Neural cell (in vitro differentiated cells): ENCODE data around the gene TMEM119. TPM values are rescaled to one million over a fixed set of nuclear protein-coding genes. Genes with fewer than 3 reads are reported as not detected.

Source experiments
- H2AFZ ChIP-seq: fragments of 200-600, 300-800 bp; sonication (generic), shearing (Covaris generic); 2 replicates; pipeline ENCODE4 v1.6.0; 2014; ENCODE audit warnings: low read depth, mild to moderate bottlenecking, antibody characterized with exemption, low read length, moderate library complexity
- H3F3A ChIP-seq: fragments of 200-600 bp; shearing (Covaris generic); 2 replicates; pipeline ENCODE4 v1.6.1; 2016; ENCODE audit warnings: mild to moderate bottlenecking, moderate library complexity, mixed read lengths, antibody characterized with exemption, low read length; ENCODE audit not compliant: insufficient read depth, poor library complexity, severe bottlenecking
- H3K27ac ChIP-seq: fragments of 200-600, 300-800 bp; sonication (generic), shearing (Covaris generic); 2 replicates; pipeline ENCODE4 v1.5.1; 2014; ENCODE audit warnings: mild to moderate bottlenecking, low read length, moderate library complexity
- H3K27me3 ChIP-seq: fragments of 300-800, 200-600 bp; sonication (generic), shearing (Covaris generic); 2 replicates; pipeline ENCODE4 v1.6.0; 2014; ENCODE audit warnings: mild to moderate bottlenecking, low read depth, low read length, moderate library complexity; ENCODE audit not compliant: insufficient read depth
- H3K36me3 ChIP-seq: fragments of 300-800, 200-600 bp; sonication (generic), shearing (Covaris generic); 2 replicates; pipeline ENCODE4 v1.5.1; 2014; ENCODE audit warnings: mild to moderate bottlenecking, antibody characterized with exemption, low read length, moderate library complexity; ENCODE audit not compliant: insufficient read depth
- H3K4me2 ChIP-seq: fragments of 300-800, 200-600 bp; sonication (generic), shearing (Covaris generic); 2 replicates; pipeline ENCODE4 v1.6.0; 2014; ENCODE audit warnings: mild to moderate bottlenecking, low read length
- H3K4me3 ChIP-seq: fragments of 300-800, 200-600 bp; sonication (generic), shearing (Covaris generic); 2 replicates; pipeline ENCODE4 v1.5.1; 2014; ENCODE audit warnings: mild to moderate bottlenecking, low read length, moderate library complexity
- H3K79me2 ChIP-seq: fragments of 200-600 bp; shearing (Covaris generic); replicated peaks from 2 replicates; pipeline ENCODE4 v1.6.0; 2014; ENCODE audit warnings: mild to moderate bottlenecking, low read length, moderate library complexity; ENCODE audit not compliant: insufficient read depth
- H3K9ac ChIP-seq: fragments of 300-800, 200-600 bp; sonication (generic), shearing (Covaris generic); 2 replicates; pipeline ENCODE4 v1.6.1; 2016; ENCODE audit warnings: mild to moderate bottlenecking, low read length, mixed read lengths
- H3K9me2 ChIP-seq: fragments of 200-600 bp; shearing (Covaris generic); 2 replicates; pipeline ENCODE4 v1.6.1; 2016; ENCODE audit warnings: mild to moderate bottlenecking, low read length, mixed read lengths; ENCODE audit not compliant: insufficient read depth
- H3K9me3 ChIP-seq: fragments of 200-600, 300-800 bp; sonication (generic), shearing (Covaris generic); 2 replicates; pipeline ENCODE4 v1.6.1; 2016; ENCODE audit warnings: mild to moderate bottlenecking, mixed run types, low read length, moderate library complexity, mixed read lengths
- H4K20me1 ChIP-seq: fragments of 200-600 bp; shearing (Covaris generic); 2 replicates; pipeline ENCODE4 v1.6.1; 2016; ENCODE audit warnings: mild to moderate bottlenecking, mixed run types; ENCODE audit not compliant: insufficient read depth
- CTCF ChIP-seq: fragments of 450-650 bp; IDR thresholded peaks from 2 replicates; pipeline ENCODE4 v1.5.1; 2014; ENCODE audit warnings: antibody characterized with exemption, mild to moderate bottlenecking, moderate library complexity; ENCODE audit not compliant: poor library complexity, severe bottlenecking
- EP300 ChIP-seq: fragments of 450-650 bp; conservative IDR thresholded peaks from 2 replicates; pipeline ENCODE4 v1.6.1; 2014; ENCODE audit warnings: antibody characterized with exemption, mild to moderate bottlenecking, moderate library complexity; ENCODE audit not compliant: poor library complexity, severe bottlenecking
- EZH2 ChIP-seq: fragments of 200-600, 300-800 bp; shearing (Covaris generic), sonication (generic); IDR thresholded peaks from 2 replicates; pipeline ENCODE4 v1.6.1; 2014; ENCODE audit warnings: antibody characterized with exemption, low read length, borderline replicate concordance, mild to moderate bottlenecking; ENCODE audit not compliant: insufficient read depth, poor library complexity, severe bottlenecking
- MXI1 ChIP-seq: fragments of 450-650 bp; conservative IDR thresholded peaks from 2 replicates; pipeline ENCODE4 v1.6.1; 2014; ENCODE audit warnings: antibody characterized with exemption, mild to moderate bottlenecking; ENCODE audit not compliant: poor library complexity, severe bottlenecking
- POLR2AphosphoS5 ChIP-seq: IDR thresholded peaks from 2 replicates; pipeline ENCODE4 v1.6.1; 2012
- RAD21 ChIP-seq: fragments of 450-650 bp; conservative IDR thresholded peaks from 2 replicates; pipeline ENCODE4 v1.6.1; 2014; ENCODE audit warnings: antibody characterized with exemption, mild to moderate bottlenecking, moderate library complexity
- REST ChIP-seq: IDR thresholded peaks from 2 replicates; pipeline ENCODE4 v1.6.1; 2012; ENCODE audit warnings: borderline replicate concordance
- SMC3 ChIP-seq: fragments of 450-650 bp; conservative IDR thresholded peaks from 2 replicates; pipeline ENCODE4 v1.6.1; 2014; ENCODE audit warnings: antibody characterized with exemption, mild to moderate bottlenecking, moderate library complexity; ENCODE audit not compliant: poor library complexity
- TAF1 ChIP-seq: IDR thresholded peaks from 2 replicates; pipeline ENCODE4 v1.6.1; 2012; ENCODE audit warnings: low read depth
- polyA plus RNA-seq: library from polyadenylated mRNA; depleted of rRNA; stranded (reverse); fragments of >200 nt; gene quantifications from 2 replicates; pipeline ENCODE4 v1.2.3, GENCODE V29; 2014

TMEM119 gene
- polyA plus RNA-seq, 1 donor from 2014 or later, result not detected

- Histone ChIP-seq H3F3A (no peaks in the 10 kb centered on the region), H3K4me3 (no peak overlapping the region), H3K79me2 (no peaks in the 10 kb centered on the region), H3K4me2 (no peak overlapping the region), H3K9me2 (no peaks in the 10 kb centered on the region), H3K27me3 (no peaks in the 10 kb centered on the region), H3K27ac (no peak overlapping the region), H4K20me1 (no peaks in the 10 kb centered on the region), H3K9ac (no peak overlapping the region), H3K9me3 (no peaks in the 10 kb centered on the region), H2AFZ (no peak overlapping the region), H3K36me3 (no peaks in the 10 kb centered on the region)
- TF ChIP-seq TAF1 (no peak), EZH2 (no peak), REST (no peak), EP300 (no peak), POLR2AphosphoS5 (no peak), SMC3 (no peak), RAD21 (no peak), CTCF (no peak), MXI1 (no peak)
Observed at GRCh38 chr12:108582509-108582908, 15.4 kb downstream of the TMEM119 start.

- Histone ChIP-seq H3K9me2 (no peaks in the 10 kb centered on the region), H3K27me3 (no peaks in the 10 kb centered on the region), H4K20me1 (no peaks in the 10 kb centered on the region), H3K27ac (no peak overlapping the region), H3F3A (no peaks in the 10 kb centered on the region), H3K79me2 (no peaks in the 10 kb centered on the region), H3K9ac (no peak overlapping the region), H3K4me2 (no peak overlapping the region), H3K4me3 (no peak overlapping the region), H3K9me3 (no peaks in the 10 kb centered on the region), H3K36me3 (no peaks in the 10 kb centered on the region), H2AFZ (no peak overlapping the region)
- TF ChIP-seq EP300 (no peak), CTCF (no peak), TAF1 (no peak), EZH2 (no peak), MXI1 (no peak), POLR2AphosphoS5 (no peak)
Observed at GRCh38 chr12:108581311-108582227, 16.3 kb downstream of the TMEM119 start.
